Hematopoietic multipotent progenitor cell treated with erythropoietin and hydrocortisone succinate and interleukin-3 and kit ligand, for 8 days (in vitro differentiated cells): ENCODE data around the gene IFNGR1.
A peak's percentile ranks its signal among the peaks of the same experiment; 100 is the strongest.
"Not testable (repeated sequence)": the region's sequence is repeated elsewhere in the genome, so short reads cannot be mapped to it uniquely, and the experiment has no call there.

ENCODE experiments used
- DNase-seq: peaks from one replicate; pipeline ENCODE4 v3.0.0-alpha.2; 2015

The IFNGR1 gene

GRCh38 chr6:137218917-137219663 is at the start of gene IFNGR1:
Gene IFNGR1, minus strand, starts transcription at chr6:137219385. Its CDS starts 58 bp downstream, at chr6:137219327.
- peak; percentile 90 for DNase-seq

DNA sequence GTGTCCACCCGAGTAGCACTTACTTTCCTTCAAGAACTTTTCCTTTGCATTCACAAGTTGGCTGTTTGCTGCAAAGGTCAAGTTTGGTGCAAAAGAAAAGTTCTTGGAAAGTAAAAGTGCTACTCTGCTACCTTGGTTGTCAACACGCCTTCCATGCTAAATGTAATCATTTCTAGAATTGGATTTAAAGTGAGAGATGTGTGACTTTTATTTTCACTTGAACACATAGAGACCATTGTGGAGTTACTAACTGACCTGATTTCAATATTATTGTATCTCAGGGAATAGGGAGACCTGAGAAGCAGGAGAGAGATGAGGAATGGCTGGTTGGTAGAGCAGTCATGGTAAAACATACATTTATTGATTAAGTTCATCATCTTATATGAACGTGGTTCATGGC is 49.7 kb upstream of the IFNGR1 start:
- no peak for DNase-seq

DNA sequence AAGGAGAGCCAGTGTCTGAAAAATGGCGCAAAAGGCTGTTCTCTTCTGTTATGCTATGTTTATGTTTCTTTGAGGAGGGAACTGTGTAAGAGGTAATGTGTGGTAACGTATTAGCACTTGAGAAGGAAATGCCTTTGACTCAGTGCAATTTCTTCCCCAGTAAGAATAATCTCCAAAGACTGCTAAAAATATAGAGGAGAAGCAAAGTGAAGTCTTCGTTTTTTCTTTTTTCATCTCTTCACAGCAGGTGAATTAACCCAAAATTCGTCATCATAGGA is 47.1 kb upstream of the IFNGR1 start:
- no peak for DNase-seq

- no peak for DNase-seq
Observed at GRCh38 chr6:137265561-137266308, 46.5 kb upstream of the IFNGR1 start.

GRCh38 chr6:137264311-137265075 is 45.3 kb upstream of the IFNGR1 start:
- DNase-seq: no peak

DNA sequence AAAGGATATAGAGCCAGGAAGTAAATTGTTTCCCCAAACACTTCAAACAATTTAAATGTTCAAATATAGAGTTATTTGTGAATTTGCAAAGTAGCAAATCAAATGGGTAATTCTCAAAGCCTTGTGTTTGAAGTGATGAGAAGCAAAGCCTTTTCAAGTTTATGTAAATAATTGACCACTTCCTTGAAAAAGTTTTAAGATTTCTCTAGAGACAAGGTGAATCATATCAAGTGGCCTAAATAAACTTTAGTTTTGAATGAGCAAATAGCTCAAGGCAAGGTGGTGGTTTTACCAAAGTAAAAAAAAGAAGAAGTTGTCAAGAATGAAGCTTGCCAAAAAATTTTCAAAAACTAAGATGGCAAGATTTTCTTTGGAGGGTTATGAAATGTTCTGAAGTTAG is 42.6 kb upstream of the IFNGR1 start:
- DNase-seq: no peak

DNA sequence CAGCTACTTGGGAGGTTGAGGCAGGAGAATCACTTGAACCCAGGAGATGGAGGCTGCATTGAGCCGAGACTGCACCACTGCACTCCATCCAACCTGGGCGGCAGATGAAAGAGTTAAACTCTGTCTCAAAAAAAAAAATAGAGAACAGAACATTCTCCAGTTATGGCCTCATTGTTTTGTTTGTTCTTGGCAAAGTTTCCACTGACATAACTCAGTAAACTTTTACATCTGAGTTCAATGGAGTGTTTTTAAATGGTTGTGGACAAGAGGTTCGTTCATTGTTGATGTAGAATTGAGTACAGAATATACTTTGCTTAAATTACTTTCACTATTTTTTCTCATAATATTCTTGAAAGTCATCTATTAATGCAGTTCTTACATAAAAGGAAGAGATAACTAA is 42.2 kb upstream of the IFNGR1 start:
- no peak for DNase-seq

DNA sequence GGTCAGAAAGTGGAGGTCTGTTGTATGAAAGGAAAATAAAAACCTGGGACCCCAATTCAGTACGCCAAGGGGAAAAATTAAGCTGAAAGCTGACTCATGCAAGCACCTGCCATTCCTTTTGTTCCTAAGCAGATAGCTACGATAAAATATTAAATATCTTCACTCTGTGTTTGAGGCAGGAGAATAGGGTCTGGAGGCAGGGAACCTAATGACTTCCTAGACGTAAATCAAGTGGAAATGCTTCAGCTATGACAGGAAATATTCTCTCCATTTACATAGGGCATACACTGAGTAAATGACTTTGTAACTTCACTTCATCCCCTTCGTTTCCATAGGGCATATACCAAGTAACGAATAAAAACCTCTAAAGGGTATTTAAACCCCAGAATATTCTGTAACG is 41.0 kb upstream of the IFNGR1 start:
- DNase-seq: no peak

- DNase-seq: no peak
Observed at GRCh38 chr6:137259349-137259748, 40.2 kb upstream of the IFNGR1 start.

DNA sequence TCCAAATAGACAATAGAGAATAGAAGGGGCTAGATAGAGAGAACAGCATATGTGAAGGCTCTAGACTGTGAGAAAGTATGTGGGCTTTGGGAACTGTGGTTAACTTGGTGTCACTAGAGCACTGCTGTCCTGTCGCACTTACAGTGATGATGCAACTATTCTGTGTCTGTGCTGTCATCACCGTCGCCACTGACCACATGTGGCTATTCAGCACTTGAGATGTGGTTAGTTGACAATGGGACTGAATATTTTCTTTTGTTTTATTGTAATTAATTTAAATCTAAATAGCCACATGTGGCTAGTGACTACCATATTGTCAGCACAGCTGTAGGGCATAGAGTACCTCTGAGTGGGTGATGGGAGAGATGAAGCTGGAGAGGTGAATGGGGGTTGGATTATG is 39.0 kb upstream of the IFNGR1 start:
- DNase-seq: no peak

DNA sequence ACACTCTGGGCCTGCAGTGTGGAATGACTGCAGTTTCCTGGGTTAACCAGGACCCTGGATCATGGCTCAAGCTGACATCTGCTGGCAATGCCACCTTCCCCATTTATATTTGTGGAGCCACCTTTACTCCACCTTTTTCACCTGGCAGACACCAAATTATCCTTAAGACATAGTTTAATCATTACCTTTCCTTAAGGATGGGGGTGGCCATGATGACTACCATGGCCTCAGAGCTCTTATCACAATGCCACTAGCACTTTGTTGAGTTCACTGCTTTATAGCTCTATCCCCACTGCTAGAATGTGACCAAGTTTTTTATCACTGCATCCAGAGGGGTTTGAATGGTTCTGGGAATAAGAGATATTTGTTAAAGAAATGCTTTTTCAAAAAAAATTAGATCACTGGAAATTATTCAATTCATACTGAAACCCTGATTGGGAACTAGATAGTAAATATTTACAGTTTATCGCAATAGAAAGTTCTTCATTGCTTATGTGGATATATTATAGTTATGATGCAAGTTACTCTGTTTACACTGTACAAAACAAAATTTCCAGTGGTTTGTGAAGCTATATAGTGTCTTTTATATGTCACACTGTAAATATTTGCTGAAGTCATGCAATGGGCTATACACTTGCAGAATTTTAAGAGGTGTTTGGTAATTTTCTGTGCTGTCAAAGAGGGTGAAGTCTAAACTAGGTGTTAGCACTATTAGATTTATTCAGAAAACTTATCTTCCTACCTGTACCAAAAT is 37.3 kb upstream of the IFNGR1 start:
- DNase-seq: no peak

DNA sequence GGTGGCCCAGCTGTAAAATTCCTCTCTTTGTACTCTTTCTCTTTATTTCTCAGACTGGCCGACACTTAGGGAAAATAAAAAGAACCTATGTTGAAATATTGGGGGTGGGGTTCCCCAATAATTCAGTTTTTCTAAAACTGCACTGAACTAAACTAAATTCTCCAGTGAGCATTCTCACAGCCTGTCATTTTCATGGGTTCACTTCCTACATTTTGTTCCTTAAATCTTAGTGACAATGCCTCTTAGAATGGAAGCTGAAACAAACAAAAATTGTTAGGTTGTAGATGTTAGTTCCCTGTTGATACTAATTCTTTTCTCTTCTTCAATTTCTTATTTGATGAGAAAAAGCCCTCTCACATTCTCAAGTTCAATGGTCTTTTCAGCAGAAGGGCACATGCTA is 35.8 kb upstream of the IFNGR1 start:
- no peak for DNase-seq

GRCh38 chr6:137254430-137254829 is 35.2 kb upstream of the IFNGR1 start:
- DNase-seq: not testable (repeated sequence)

- DNase-seq: no peak
Observed at GRCh38 chr6:137248702-137249101, 29.5 kb upstream of the IFNGR1 start.

- DNase-seq: no peak
Observed at GRCh38 chr6:137247724-137248123, 28.5 kb upstream of the IFNGR1 start.

DNA sequence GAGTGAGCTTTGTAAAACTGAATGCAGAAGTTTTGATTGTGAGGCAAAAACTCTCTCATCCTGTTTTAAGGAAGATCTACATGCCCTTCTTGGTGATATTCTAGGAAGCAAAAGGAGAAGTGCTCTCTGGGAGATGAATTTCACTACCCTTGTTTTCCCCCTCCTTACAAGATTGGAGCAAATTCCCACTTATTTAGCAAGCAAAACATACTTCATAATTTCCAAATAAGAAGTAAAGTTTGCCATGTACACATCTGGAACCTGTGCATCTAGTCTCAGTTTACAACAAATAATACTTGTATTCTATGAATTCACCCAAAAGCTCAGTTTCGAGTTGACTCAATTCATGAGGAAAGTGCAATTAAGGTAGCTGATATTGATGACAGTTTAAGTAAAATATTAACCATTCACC is 27.6 kb upstream of the IFNGR1 start:
- no peak for DNase-seq

DNA sequence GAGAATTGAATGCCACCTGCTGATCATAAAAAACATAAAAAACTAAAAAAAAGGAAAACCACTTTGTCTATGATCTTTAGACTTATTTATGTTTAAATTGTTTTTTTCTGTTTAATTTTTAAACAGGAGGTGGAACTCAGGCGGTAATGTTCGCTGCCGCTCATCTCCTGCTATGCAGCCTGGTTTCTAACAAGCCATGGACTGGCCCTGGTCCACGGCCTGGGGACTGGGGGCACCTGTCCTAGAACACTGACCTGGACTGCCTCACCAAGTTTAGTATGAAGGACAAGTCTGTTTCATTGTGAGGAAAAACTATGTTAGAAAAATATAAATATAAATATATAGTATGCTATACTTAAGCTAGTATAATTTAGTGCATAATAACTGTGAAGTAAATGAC is 27.0 kb upstream of the IFNGR1 start:
- no peak for DNase-seq

- DNase-seq: no peak
Observed at GRCh38 chr6:137241481-137242038, 22.4 kb upstream of the IFNGR1 start.

GRCh38 chr6:137240168-137240567 is 21.0 kb upstream of the IFNGR1 start:
- DNase-seq: no peak

GRCh38 chr6:137237413-137238170 is 18.4 kb upstream of the IFNGR1 start:
- no peak for DNase-seq

DNA sequence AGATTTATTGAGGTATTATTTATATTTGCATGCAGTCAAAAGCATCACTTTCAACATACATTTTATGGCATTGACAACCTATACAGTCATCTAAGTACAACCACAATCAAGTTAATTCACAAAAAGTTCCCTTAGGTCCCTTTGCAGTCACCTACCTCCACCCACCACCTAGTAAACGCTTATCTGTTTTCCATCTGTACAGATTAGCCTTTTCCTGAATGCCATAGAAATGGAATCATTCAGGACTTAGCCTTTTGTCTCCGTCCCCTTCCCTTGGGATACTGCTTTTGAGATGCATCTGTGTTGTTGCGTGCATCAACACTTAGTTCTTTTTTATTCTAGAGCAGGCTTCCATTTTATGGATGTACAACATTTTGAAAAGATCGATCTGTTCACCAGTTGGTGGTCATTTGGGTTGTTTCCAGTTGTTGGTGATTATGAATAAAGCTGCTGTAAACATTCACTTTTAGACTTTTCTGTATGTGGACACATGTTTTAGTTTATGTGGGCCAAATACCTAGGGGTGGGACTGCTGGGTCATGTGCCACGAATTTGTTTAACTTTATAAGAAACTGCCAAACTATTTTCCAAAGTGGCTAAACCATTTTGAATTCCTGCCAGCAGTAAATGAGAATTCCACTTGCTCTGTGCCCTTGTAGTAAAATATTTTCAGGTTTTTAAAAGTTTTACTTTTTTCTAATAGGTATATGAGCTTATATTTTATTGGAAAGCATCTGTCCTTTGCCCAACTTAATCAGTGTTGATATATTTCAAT is 17.6 kb upstream of the IFNGR1 start:
- no peak for DNase-seq
